Liver (tissue), 9 donors: ENCODE results near the gene IDI2. TPM values are rescaled to one million over a fixed set of nuclear protein-coding genes. Genes with fewer than 3 reads are reported as not detected.

Experiments used
- DNase-seq: peaks from one replicate; pipeline ENCODE4 v3.0.0-alpha.2; 2017; ENCODE audit warnings: low spot score
- H3K27ac ChIP-seq, 2 donors: one replicate each; pipeline ENCODE4 v1.7.0; 2013; ENCODE audit warnings: inconsistent platforms in 2 of 2, low read length in 2 of 2, control low read depth in 1 of 2, low read depth in 1 of 2, mild to moderate bottlenecking in 1 of 2
- H3K27me3 ChIP-seq, 4 donors: one replicate each; pipeline versions ENCODE4 v1.6.1 to v1.7.0; 2013; ENCODE audit warnings: low read length in 3 of 4, inconsistent platforms in 1 of 4, mild to moderate bottlenecking in 1 of 4, moderate library complexity in 1 of 4; ENCODE audit not compliant: control insufficient read depth in 4 of 4, insufficient read depth in 4 of 4
- H3K36me3 ChIP-seq, 4 donors: one replicate each; pipeline versions ENCODE4 v1.6.1 to v1.7.0; 2013; ENCODE audit warnings: low read length in 3 of 4, mild to moderate bottlenecking in 3 of 4, low read depth in 1 of 4, moderate library complexity in 1 of 4; ENCODE audit not compliant: control insufficient read depth in 4 of 4, insufficient read depth in 3 of 4
- H3K4me1 ChIP-seq, 4 donors: one replicate each; pipeline versions ENCODE4 v1.6.1 to v1.7.0; 2013; ENCODE audit warnings: low read length in 3 of 4, mild to moderate bottlenecking in 3 of 4, moderate library complexity in 1 of 4; ENCODE audit not compliant: control insufficient read depth in 4 of 4, insufficient read depth in 4 of 4
- H3K4me3 ChIP-seq, 3 donors: one replicate each; pipeline versions ENCODE4 v1.6.1 to v1.7.0; 2013; ENCODE audit warnings: low read length in 3 of 3, control low read depth in 1 of 3, low read depth in 1 of 3, mild to moderate bottlenecking in 1 of 3
- H3K9ac ChIP-seq, 2 donors: one replicate each; pipeline ENCODE4 v1.7.0; 2013; ENCODE audit warnings: low read length in 2 of 2, mild to moderate bottlenecking in 2 of 2, moderate library complexity in 2 of 2, control low read depth in 1 of 2, low read depth in 1 of 2
- H3K9me3 ChIP-seq, 4 donors: one replicate each; pipeline versions ENCODE4 v1.6.1 to v1.7.0; 2013; ENCODE audit warnings: low read length in 3 of 4; ENCODE audit not compliant: control insufficient read depth in 4 of 4
- EGR1 ChIP-seq, 2 donors: IDR thresholded peaks; 2 replicates each; pipeline ENCODE4 v1.6.1; 2016 to 2018; ENCODE audit warnings: antibody characterized with exemption in 2 of 2, low read depth in 2 of 2
- FOXA1 ChIP-seq: IDR thresholded peaks from 2 replicates; pipeline ENCODE4 v1.6.1; 2016; ENCODE audit warnings: antibody characterized with exemption
- FOXA2 ChIP-seq: IDR thresholded peaks from 2 replicates; pipeline ENCODE4 v1.6.1; 2016; ENCODE audit warnings: antibody characterized with exemption
- GABPA ChIP-seq, 2 donors: IDR thresholded peaks in 1 of 2; conservative IDR thresholded peaks in 1 of 2; 2 replicates each; pipeline ENCODE4 v1.6.1; 2016; ENCODE audit warnings: antibody characterized with exemption in 2 of 2, mild to moderate bottlenecking in 1 of 2, moderate library complexity in 1 of 2
- HNF4A ChIP-seq, 2 donors: conservative IDR thresholded peaks; 2 replicates each; pipeline ENCODE4 v1.6.1; 2016; ENCODE audit warnings: antibody characterized with exemption in 2 of 2, mild to moderate bottlenecking in 2 of 2
- HNF4G ChIP-seq: IDR thresholded peaks from 2 replicates; pipeline ENCODE4 v1.6.1; 2016; ENCODE audit warnings: antibody characterized with exemption
- JUND ChIP-seq, 2 donors: IDR thresholded peaks; 2 replicates each; pipeline ENCODE4 v1.6.1; 2016; ENCODE audit warnings: antibody characterized with exemption in 2 of 2
- NR2F2 ChIP-seq: IDR thresholded peaks from 2 replicates; pipeline ENCODE4 v1.6.1; 2016; ENCODE audit warnings: antibody characterized with exemption
- RAD21 ChIP-seq, 2 donors: IDR thresholded peaks; 2 replicates each; pipeline ENCODE4 v1.6.1; 2016; ENCODE audit warnings: antibody characterized with exemption in 2 of 2, mild to moderate bottlenecking in 2 of 2
- RXRA ChIP-seq, 2 donors: IDR thresholded peaks; 2 replicates each; pipeline ENCODE4 v1.6.1; 2017 to 2018; ENCODE audit warnings: antibody characterized with exemption in 2 of 2, mild to moderate bottlenecking in 1 of 2
- SP1 ChIP-seq: IDR thresholded peaks from 2 replicates; pipeline ENCODE4 v1.6.1; 2018; ENCODE audit warnings: antibody characterized with exemption, mild to moderate bottlenecking
- TAF1 ChIP-seq: conservative IDR thresholded peaks from 2 replicates; pipeline ENCODE4 v1.6.1; 2016; ENCODE audit warnings: antibody characterized with exemption, mild to moderate bottlenecking
- YY1 ChIP-seq: IDR thresholded peaks from 2 replicates; pipeline ENCODE4 v1.6.1; 2016; ENCODE audit warnings: antibody characterized with exemption, mild to moderate bottlenecking
- WGBS: extraction: QIAGEN DNeasy Blood & Tissue Kit; methylation state at CpG from one replicate; pipeline ENCODE4 v1.1.7; 2013; 5-methylcytosine and 5-hydroxymethylcytosine counted together
- polyA plus RNA-seq, 2 donors: library from polyadenylated mRNA; stranded (reverse) in 1 of 2; unstranded in 1 of 2; fragments of 200-250 nt in 1 of 2; fragments of >200 nt in 1 of 2; fragmentation: Nextera tagmentation in 1 of 2; extraction: Ambion mirVana in 1 of 2; gene quantifications; one replicate each; pipeline versions ENCODE4 v1.2.1 to v1.2.3, GENCODE V29; 2013 to 2015
- total RNA-seq, 2 donors: library from RNA; depleted of rRNA; stranded (reverse); fragments of >200 nt; gene quantifications; one replicate each; pipeline ENCODE4 v1.2.3, GENCODE V29; 2014
- TF ChIP-seq, protein P1 (sequence below): fragments of 150-350 bp; IDR thresholded peaks from 2 replicates; pipeline ENCODE4 v1.5.1; 2017; ENCODE audit warnings: improper control_type of control experiment, low read depth, low read length; ENCODE audit not compliant: missing input control
- TF ChIP-seq, protein P2 (sequence below): IDR thresholded peaks from 2 replicates; pipeline ENCODE4 v1.6.1; 2016; ENCODE audit warnings: antibody characterized with exemption
- TF ChIP-seq, protein P3 (sequence below): IDR thresholded peaks from 2 replicates; pipeline ENCODE4 v1.6.1; 2016; ENCODE audit warnings: antibody characterized with exemption, mild to moderate bottlenecking
- TF ChIP-seq, protein P4 (sequence below): IDR thresholded peaks from 2 replicates; pipeline ENCODE4 v1.6.1; 2016; ENCODE audit warnings: antibody characterized with exemption
- TF ChIP-seq, protein P5 (sequence below): IDR thresholded peaks from 2 replicates; pipeline ENCODE4 v1.6.1; 2016; ENCODE audit warnings: antibody characterized with exemption
- donor health status: healthy.
- donor health status: healthy.
- donor health status: healthy.
- donor health status: healthy.
- donor health status: healthy.

IDI2 gene
- total and polyA plus RNA-seq, 4 donors = not detected

DNA sequence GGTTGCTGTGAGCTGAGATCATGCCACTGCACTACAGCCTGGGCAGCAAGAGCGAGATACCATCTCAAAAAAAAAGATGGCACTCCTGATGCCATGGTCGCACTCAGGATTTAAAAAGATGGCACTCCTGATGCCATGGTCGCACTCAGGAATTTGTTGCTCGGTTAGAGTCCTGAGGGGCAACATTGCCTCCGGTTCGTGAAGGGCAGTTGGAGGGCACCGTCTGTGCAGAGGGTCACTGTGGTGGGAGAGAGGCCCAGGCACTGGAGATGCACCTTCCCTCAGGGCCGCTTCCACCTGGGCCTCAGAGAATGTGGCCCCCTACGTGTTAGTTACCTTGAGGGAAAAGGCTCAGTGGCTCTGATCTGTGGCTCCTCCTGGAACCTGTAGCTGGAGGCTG lies 19.1 kb downstream of the IDI2 start:
- Histone ChIP-seq H3K27ac (no peak overlapping the region), H3K27me3 (no peaks in the 10 kb centered on the region), H3K4me3 (no peak overlapping the region), H3K9ac (no peak overlapping the region), H3K4me1 (no peaks in the 10 kb centered on the region), H3K9me3 (peaks cover 0 to 6% (median 2%) of the 10 kb centered on the region in 4 donors), H3K36me3 (peaks cover 25 to 91% (median 70%) of the 10 kb centered on the region in 4 donors)
- no peak for DNase-seq
- TF ChIP-seq, protein P1, sequence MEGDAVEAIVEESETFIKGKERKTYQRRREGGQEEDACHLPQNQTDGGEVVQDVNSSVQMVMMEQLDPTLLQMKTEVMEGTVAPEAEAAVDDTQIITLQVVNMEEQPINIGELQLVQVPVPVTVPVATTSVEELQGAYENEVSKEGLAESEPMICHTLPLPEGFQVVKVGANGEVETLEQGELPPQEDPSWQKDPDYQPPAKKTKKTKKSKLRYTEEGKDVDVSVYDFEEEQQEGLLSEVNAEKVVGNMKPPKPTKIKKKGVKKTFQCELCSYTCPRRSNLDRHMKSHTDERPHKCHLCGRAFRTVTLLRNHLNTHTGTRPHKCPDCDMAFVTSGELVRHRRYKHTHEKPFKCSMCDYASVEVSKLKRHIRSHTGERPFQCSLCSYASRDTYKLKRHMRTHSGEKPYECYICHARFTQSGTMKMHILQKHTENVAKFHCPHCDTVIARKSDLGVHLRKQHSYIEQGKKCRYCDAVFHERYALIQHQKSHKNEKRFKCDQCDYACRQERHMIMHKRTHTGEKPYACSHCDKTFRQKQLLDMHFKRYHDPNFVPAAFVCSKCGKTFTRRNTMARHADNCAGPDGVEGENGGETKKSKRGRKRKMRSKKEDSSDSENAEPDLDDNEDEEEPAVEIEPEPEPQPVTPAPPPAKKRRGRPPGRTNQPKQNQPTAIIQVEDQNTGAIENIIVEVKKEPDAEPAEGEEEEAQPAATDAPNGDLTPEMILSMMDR = no peak
- TF ChIP-seq SP1 (no peak), JUND (IDR thresholded peaks at IDR 0.05) (no peak), RAD21 (IDR thresholded peaks at IDR 0.05) (no peak), RXRA (IDR thresholded peaks at IDR 0.05) (no peak), NR2F2 (no peak), HNF4G (no peak), EGR1 (IDR thresholded peaks at IDR 0.05; ENCODE audit: low read depth in 2 of 2) (no peak), GABPA (IDR thresholded peaks at IDR 0.05 in 1 of 2, conservative IDR thresholded peaks at IDR 0.05 in 1 of 2) (no peak), FOXA2 (no peak)
- TF ChIP-seq, protein P2, sequence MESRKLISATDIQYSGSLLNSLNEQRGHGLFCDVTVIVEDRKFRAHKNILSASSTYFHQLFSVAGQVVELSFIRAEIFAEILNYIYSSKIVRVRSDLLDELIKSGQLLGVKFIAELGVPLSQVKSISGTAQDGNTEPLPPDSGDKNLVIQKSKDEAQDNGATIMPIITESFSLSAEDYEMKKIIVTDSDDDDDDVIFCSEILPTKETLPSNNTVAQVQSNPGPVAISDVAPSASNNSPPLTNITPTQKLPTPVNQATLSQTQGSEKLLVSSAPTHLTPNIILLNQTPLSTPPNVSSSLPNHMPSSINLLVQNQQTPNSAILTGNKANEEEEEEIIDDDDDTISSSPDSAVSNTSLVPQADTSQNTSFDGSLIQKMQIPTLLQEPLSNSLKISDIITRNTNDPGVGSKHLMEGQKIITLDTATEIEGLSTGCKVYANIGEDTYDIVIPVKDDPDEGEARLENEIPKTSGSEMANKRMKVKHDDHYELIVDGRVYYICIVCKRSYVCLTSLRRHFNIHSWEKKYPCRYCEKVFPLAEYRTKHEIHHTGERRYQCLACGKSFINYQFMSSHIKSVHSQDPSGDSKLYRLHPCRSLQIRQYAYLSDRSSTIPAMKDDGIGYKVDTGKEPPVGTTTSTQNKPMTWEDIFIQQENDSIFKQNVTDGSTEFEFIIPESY = no peak
- TF ChIP-seq, protein P3, sequence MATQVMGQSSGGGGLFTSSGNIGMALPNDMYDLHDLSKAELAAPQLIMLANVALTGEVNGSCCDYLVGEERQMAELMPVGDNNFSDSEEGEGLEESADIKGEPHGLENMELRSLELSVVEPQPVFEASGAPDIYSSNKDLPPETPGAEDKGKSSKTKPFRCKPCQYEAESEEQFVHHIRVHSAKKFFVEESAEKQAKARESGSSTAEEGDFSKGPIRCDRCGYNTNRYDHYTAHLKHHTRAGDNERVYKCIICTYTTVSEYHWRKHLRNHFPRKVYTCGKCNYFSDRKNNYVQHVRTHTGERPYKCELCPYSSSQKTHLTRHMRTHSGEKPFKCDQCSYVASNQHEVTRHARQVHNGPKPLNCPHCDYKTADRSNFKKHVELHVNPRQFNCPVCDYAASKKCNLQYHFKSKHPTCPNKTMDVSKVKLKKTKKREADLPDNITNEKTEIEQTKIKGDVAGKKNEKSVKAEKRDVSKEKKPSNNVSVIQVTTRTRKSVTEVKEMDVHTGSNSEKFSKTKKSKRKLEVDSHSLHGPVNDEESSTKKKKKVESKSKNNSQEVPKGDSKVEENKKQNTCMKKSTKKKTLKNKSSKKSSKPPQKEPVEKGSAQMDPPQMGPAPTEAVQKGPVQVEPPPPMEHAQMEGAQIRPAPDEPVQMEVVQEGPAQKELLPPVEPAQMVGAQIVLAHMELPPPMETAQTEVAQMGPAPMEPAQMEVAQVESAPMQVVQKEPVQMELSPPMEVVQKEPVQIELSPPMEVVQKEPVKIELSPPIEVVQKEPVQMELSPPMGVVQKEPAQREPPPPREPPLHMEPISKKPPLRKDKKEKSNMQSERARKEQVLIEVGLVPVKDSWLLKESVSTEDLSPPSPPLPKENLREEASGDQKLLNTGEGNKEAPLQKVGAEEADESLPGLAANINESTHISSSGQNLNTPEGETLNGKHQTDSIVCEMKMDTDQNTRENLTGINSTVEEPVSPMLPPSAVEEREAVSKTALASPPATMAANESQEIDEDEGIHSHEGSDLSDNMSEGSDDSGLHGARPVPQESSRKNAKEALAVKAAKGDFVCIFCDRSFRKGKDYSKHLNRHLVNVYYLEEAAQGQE = no peak
- WGBS = 96% methylated on average over 9 of the region's 9 CpGs

DNA sequence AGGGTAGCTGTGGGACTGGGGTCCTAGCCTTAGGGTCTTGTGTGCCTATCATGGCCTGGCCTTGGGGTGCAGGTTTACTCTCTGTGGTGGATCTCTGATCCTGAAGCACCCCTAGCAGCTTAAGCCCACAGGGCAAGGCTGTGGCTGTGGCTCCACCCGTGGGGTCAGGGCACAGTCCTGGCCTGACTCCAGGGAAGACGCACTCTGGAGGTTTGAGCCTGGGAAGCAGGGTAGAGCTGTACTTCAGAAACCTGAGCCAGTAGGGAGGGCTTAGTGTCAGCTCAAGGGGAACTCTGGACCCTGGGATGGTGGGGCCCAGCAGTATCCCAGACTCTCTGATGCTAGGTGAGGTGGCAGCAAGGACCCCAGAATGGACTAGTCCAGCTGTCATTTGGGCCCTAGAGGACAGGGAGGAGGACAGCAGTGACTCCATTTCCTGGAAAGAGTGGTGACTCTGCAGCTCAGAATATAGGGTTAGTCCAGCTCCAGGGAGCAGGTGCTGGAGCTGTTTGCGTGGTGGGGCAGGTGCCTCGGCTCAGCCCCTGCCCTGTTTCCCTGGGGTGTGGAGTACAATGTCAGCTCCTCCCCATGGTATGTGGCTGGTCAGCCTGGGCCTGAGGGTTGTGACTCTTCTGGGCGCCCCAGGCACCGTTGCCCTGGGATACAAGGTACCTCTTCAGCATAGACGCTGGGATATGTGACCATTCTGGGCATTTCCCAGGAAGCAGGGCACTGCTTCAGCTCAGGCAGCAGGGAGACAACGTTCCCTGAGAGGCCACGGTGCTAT lies 21.6 kb downstream of the IDI2 start:
- Histone ChIP-seq H3K4me3 (no peak overlapping the region), H3K9ac (no peak overlapping the region), H3K27ac (no peak overlapping the region), H3K36me3 (peaks cover 17 to 88% (median 69%) of the 10 kb centered on the region in 4 donors), H3K9me3 (peaks cover 0 to 6% (median 2%) of the 10 kb centered on the region in 4 donors), H3K27me3 (no peaks in the 10 kb centered on the region), H3K4me1 (no peaks in the 10 kb centered on the region)
- DNase-seq = no peak
- WGBS = 97% methylated on average over 9 of the region's 9 CpGs
- TF ChIP-seq NR2F2 = no peak
- TF ChIP-seq, protein P1 = no peak
- TF ChIP-seq, protein P2 = no peak
- no peak for TF ChIP-seq EGR1 (IDR thresholded peaks at IDR 0.05; ENCODE audit: low read depth in 2 of 2)
- TF ChIP-seq FOXA2 = no peak
- TF ChIP-seq YY1 = no peak
- TF ChIP-seq TAF1 = no peak
- TF ChIP-seq HNF4G = no peak
- TF ChIP-seq GABPA (IDR thresholded peaks at IDR 0.05 in 1 of 2, conservative IDR thresholded peaks at IDR 0.05 in 1 of 2) = no peak
- no peak for TF ChIP-seq HNF4A (conservative IDR thresholded peaks at IDR 0.05)
- TF ChIP-seq RXRA (IDR thresholded peaks at IDR 0.05) = no peak
- no peak for TF ChIP-seq SP1
- TF ChIP-seq, protein P4, sequence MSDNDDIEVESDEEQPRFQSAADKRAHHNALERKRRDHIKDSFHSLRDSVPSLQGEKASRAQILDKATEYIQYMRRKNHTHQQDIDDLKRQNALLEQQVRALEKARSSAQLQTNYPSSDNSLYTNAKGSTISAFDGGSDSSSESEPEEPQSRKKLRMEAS = no peak
- TF ChIP-seq JUND (IDR thresholded peaks at IDR 0.05) = no peak
- no peak for TF ChIP-seq FOXA1
- TF ChIP-seq, protein P5, sequence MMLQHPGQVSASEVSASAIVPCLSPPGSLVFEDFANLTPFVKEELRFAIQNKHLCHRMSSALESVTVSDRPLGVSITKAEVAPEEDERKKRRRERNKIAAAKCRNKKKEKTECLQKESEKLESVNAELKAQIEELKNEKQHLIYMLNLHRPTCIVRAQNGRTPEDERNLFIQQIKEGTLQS = no peak
- TF ChIP-seq RAD21 (IDR thresholded peaks at IDR 0.05) = no peak
